ENCODE results near the gene MXRA7.

DNA sequence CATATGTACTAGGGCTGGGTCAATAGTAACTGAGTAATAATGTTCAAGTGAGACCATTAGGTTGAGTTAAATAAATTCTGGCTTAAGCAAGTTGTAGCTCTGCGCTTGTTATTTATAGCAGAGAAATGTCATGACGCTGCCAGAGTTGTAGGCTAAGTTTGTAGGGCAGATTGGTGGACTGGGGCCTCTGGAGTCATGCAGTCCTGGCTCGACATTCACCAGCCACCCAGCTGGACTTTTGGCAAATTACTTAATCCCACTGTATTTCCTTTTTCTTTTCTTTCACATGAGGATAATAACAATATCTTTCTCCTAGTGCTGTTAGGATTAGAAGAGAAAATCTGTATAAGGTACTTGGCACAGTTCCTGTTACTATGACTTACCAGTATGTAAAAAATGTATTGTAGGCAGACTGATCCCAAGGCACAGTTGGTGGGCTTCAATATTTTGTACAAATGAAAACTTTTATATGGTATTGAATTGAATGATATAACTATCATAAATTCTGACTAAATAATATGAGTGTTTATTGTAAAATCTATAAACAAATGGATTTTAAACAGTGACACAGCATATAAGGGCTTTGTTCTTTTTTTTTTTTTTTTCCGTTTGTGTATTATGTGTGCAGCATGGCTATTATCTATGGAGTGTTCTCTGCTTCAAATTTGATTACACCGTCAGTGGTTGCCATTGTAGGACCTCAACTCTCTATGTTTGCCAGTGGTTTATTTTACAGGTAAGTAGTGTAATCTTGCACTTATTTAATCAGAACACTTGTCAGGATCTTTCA is 29.8 kb upstream of the MXRA7 start:
- TF ChIP-seq, protein P1, sequence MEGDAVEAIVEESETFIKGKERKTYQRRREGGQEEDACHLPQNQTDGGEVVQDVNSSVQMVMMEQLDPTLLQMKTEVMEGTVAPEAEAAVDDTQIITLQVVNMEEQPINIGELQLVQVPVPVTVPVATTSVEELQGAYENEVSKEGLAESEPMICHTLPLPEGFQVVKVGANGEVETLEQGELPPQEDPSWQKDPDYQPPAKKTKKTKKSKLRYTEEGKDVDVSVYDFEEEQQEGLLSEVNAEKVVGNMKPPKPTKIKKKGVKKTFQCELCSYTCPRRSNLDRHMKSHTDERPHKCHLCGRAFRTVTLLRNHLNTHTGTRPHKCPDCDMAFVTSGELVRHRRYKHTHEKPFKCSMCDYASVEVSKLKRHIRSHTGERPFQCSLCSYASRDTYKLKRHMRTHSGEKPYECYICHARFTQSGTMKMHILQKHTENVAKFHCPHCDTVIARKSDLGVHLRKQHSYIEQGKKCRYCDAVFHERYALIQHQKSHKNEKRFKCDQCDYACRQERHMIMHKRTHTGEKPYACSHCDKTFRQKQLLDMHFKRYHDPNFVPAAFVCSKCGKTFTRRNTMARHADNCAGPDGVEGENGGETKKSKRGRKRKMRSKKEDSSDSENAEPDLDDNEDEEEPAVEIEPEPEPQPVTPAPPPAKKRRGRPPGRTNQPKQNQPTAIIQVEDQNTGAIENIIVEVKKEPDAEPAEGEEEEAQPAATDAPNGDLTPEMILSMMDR (IDR thresholded peaks at IDR 0.05; ENCODE audit: insufficient read depth, low read length, poor library complexity, severe bottlenecking): no peak
- TF ChIP-seq EZH2phosphoT487 (conservative IDR thresholded peaks at IDR 0.05; ENCODE audit: low read length): no peak
